ENCODE measurements around the gene PSME3. TPM values are rescaled to one million over a fixed set of nuclear protein-coding genes. Genes with fewer than 3 reads are reported as not detected.

Gene PSME3
- total and polyA plus RNA-seq, 12 donors = 26.0 to 103 (median 70.3) TPM

DNA sequence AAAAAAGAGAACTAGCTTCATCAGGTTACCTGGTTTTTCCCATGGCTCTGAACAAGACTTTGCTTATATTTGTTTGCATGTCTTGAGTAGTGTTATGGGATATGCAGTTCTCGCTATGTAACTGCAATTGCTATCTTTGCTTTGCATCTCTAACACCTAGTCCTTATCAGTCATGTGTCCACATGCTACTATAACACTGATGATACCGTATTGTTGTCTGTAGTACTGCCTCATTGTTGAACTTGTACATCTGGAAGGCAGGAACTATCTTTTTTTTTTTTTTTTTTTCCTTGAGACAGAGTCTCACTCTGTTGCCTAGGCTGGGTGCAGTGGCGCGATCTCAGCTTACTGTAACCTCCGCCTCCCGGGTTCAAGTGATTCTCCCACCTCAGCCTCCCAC, 2.5 kb downstream of the PSME3 start:
- no peak for ATAC-seq
- TF ChIP-seq, protein P1, sequence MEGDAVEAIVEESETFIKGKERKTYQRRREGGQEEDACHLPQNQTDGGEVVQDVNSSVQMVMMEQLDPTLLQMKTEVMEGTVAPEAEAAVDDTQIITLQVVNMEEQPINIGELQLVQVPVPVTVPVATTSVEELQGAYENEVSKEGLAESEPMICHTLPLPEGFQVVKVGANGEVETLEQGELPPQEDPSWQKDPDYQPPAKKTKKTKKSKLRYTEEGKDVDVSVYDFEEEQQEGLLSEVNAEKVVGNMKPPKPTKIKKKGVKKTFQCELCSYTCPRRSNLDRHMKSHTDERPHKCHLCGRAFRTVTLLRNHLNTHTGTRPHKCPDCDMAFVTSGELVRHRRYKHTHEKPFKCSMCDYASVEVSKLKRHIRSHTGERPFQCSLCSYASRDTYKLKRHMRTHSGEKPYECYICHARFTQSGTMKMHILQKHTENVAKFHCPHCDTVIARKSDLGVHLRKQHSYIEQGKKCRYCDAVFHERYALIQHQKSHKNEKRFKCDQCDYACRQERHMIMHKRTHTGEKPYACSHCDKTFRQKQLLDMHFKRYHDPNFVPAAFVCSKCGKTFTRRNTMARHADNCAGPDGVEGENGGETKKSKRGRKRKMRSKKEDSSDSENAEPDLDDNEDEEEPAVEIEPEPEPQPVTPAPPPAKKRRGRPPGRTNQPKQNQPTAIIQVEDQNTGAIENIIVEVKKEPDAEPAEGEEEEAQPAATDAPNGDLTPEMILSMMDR (IDR thresholded peaks at IDR 0.05) = no peak
- Histone ChIP-seq H3K4me3 (no peak overlapping the region), H3K27ac (no peak overlapping the region), H3K4me1 (peaks cover 7 to 29% (median 19%) of the 10 kb centered on the region in 9 donors), H3K36me3 (peaks cover 0 to 64% (median 42%) of the 10 kb centered on the region in 9 donors), H3K27me3 (no peaks in the 10 kb centered on the region), H3K9me3 (peaks cover 0 to 4% (median 0%) of the 10 kb centered on the region in 11 donors)
- DNase-seq = no peak
- intact Hi-C loops (cut with DNase I) = no loop called here
- WGBS, 2 donors = 98% methylated on average over 6 of the region's 6 CpGs

DNA sequence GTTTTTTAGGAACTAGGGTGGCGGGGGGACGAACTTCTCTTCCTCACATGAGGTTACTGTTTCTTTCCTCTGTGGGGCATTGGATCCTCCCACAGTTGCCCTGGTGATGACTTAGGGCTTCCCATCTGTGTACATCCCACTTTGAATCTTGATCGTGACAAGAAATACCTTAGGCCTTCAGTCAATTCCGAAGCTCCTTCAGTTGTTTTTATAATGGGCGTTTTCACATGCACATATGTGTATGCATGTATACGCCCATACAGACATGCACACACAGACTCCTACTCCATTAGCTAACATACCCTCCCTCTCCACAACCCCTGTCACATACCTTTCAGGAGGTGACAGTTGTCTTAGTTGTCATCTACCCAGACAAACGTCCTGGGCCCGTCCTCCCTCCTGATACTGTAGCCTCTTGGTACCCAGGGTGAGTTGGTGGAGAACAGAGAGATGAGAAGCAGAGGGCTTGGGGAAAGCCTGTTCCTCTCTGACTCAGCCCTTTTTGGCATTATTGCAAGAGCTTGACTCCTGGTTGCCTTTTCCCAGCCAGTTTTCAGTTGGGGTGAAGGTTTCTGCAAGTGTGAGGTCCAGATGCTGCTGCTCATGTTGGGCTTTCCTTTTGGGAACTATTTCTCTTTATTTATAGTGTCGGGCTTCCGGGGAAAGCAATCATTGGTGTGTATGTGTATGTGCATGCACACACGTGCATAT, 8.9 kb downstream of the PSME3 start:
- no peak overlapping the region for H3K27ac ChIP-seq
- H3K4me3 ChIP-seq = no peak overlapping the region
- TF ChIP-seq, protein P1 (IDR thresholded peaks at IDR 0.05) = no peak
- intact Hi-C loops (cut with DNase I) = loop anchor here in 7 of 10 donors (2.0 to 5.0 kb wide), 3 partner anchors 87 to 95 kb away; no protein-coding TSS in a partner anchor
- no peaks in the 10 kb centered on the region for H3K27me3 ChIP-seq
- no peak for ATAC-seq
- DNase-seq = no peak
- peaks cover 3 to 88% (median 46%) of the 10 kb centered on the region in 9 donors for H3K36me3 ChIP-seq
- H3K4me1 ChIP-seq = peaks cover 0 to 18% (median 0%) of the 10 kb centered on the region in 9 donors
- WGBS, 2 donors = 74 to 79% methylated on average over 11 of the region's 11 CpGs
- no peaks in the 10 kb centered on the region for H3K9me3 ChIP-seq

DNA sequence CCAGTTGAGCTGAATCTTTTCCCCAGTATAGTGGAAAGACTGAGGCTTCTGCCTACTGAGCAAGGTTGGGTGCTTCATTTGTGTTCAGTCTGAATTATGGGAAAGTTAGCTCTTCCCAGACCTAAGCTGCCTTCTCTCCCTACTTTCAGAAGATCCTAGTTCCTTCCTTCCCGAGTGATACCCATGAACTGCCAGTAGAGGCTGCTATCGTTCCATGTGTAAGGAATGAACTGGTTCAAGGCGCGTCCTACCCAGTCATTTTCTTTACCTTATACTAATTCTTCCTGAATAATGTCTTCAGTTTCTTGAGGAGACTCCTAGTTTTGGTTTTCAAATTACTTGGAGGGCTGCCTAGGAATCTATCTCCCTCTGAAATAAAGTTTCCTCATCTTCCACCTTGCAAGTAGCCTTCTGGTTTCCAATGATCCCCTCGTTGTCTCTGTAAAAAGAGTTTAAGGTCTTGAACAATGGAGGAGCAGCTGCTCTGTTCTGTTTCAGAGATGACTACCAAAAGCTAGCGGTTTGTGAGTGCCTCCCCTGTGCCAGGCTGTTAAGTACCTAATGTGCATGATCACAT, 10.2 kb downstream of the PSME3 start:
- TF ChIP-seq, protein P1 (IDR thresholded peaks at IDR 0.05) = peak in 8 of 9 donors; percentile 71 to 96 (median 92)
- peak; percentile 56 to 87 (median 78) for ATAC-seq
- Histone ChIP-seq H3K36me3 (peaks cover 3 to 75% (median 35%) of the 10 kb centered on the region in 9 donors), H3K9me3 (no peaks in the 10 kb centered on the region), H3K27me3 (no peaks in the 10 kb centered on the region), H3K4me3 (no peak overlapping the region), H3K4me1 (peaks cover 0 to 22% (median 0%) of the 10 kb centered on the region in 9 donors), H3K27ac (peak overlapping the region in 1 of 10 donors; percentile 12)
- intact Hi-C loops (cut with DNase I) = loop anchor here in 7 of 10 donors (1.0 to 5.0 kb wide), 5 partner anchors 85 to 94 kb away; no protein-coding TSS in a partner anchor
- WGBS, 2 donors = 29 to 36% methylated on average over 6 of the region's 6 CpGs
- DNase-seq = peak in 1 of 2 donors; percentile 58

DNA sequence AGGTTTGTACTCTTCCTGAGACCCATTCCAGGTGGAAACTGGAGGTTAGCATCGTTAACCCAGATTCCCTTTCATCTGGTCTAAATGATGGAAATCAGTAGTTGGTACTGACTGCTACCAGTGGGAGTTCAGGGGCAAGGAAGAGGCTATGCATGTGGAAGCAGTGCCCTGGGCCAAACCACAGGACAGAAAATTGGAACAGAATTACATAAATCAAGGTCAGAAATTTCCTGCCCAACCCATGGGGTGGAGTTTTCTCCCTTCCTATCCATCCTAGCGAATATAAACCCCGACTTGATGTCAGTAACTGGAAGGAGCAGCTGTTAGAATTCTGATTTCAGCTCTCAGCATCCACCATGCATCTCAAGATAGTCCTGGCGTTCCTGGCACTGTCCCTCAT, 11.1 kb downstream of the PSME3 start, which contains the start of gene AOC2:
Gene AOC2, plus strand, starts transcription at position 310 of the 400 bp plus-strand sequence. Its CDS starts 47 bp downstream, at position 357.
- intact Hi-C loops (cut with DNase I) = loop anchor here in 2 of 10 donors (2.0 to 5.0 kb wide), 2 partner anchors 85 to 93 kb away; no protein-coding TSS in a partner anchor
- Histone ChIP-seq H3K4me1 (peaks cover 0 to 22% (median 0%) of the 10 kb centered on the region in 9 donors), H3K4me3 (no peak within 1 kb of the TSS), H3K9me3 (no peaks in the 10 kb centered on the region), H3K27me3 (no peaks in the 10 kb centered on the region), H3K36me3 (peaks cover 0 to 67% (median 27%) of the 10 kb centered on the region in 9 donors), H3K27ac (peak within 1 kb of the TSS in 1 of 10 donors; percentile 12)
- DNase-seq (no peak), ATAC-seq (no peak)
- TF ChIP-seq, protein P1 (IDR thresholded peaks at IDR 0.05) = no peak
- 65 to 67% methylated on average over 4 of the region's 4 CpGs for WGBS, 2 donors
